OCI-LY3 (cell line): ENCODE results near the gene KCNK18.

Experiments
- EZH2phosphoT487 ChIP-seq: fragments of 200-600 bp; shearing (Covaris generic); IDR thresholded peaks from 2 replicates; pipeline ENCODE4 v1.6.1; 2018; ENCODE audit warnings: antibody characterized with exemption, mixed run types, low read depth
- TF ChIP-seq, protein P1 (sequence below): fragments of 200-600, 300-600 bp; sonication (generic); IDR thresholded peaks from 2 replicates; pipeline ENCODE4 v1.5.1; 2014; ENCODE audit warnings: antibody characterized with exemption, low read length, low read depth

DNA sequence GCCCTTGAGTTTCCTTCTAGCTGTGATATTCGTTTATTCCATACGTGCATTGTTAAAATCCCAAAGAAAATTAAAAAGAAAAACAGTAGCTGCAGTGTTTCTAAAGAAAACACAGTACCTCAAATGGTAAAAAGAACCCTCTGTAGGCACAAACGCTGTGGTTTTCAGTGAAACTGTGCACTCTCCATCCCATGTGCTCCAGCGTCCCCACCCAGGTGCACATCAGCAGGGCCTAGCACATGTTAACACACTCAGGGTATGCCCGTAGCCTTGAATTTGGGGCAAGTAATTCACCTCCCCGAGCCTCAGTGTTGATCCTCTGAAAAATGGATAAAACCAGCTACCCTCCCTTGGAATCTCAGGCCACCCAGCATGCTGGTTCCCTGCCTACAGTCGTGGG, 53.1 kb downstream of the KCNK18 start:
- TF ChIP-seq, protein P1, sequence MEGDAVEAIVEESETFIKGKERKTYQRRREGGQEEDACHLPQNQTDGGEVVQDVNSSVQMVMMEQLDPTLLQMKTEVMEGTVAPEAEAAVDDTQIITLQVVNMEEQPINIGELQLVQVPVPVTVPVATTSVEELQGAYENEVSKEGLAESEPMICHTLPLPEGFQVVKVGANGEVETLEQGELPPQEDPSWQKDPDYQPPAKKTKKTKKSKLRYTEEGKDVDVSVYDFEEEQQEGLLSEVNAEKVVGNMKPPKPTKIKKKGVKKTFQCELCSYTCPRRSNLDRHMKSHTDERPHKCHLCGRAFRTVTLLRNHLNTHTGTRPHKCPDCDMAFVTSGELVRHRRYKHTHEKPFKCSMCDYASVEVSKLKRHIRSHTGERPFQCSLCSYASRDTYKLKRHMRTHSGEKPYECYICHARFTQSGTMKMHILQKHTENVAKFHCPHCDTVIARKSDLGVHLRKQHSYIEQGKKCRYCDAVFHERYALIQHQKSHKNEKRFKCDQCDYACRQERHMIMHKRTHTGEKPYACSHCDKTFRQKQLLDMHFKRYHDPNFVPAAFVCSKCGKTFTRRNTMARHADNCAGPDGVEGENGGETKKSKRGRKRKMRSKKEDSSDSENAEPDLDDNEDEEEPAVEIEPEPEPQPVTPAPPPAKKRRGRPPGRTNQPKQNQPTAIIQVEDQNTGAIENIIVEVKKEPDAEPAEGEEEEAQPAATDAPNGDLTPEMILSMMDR = no peak
- TF ChIP-seq EZH2phosphoT487 = no peak
